Activated CD4-positive, alpha-beta T cell treated with anti-CD3 and anti-CD28 coated beads for 24 hours (primary cell): ENCODE measurements around the gene P4HA3.

ENCODE experiments used
- DNase-seq, 2 donors: peaks; one replicate each; pipeline ENCODE4 v3.0.0-alpha.2; 2020; ENCODE audit warnings: low read depth in 2 of 2

The P4HA3 gene

GRCh38 chr11:74267014-74267413 lies 44.4 kb downstream of the P4HA3 start:
- no peak for DNase-seq

- DNase-seq: no peak
These were observed 46.2 kb downstream of the P4HA3 start for GRCh38 chr11:74265256-74265655.

- no peak for DNase-seq
These were observed 48.7 kb downstream of the P4HA3 start for GRCh38 chr11:74262725-74263124.

GRCh38 chr11:74257959-74258553 lies 53.4 kb downstream of the P4HA3 start:
- DNase-seq: no peak

- no peak for DNase-seq
These were observed 54.9 kb downstream of the P4HA3 start for GRCh38 chr11:74256378-74257133.

- DNase-seq: peak; percentile 13 to 15
These were observed 55.6 kb downstream of the P4HA3 start for GRCh38 chr11:74255741-74256375.

- DNase-seq: no peak
These were observed 58.1 kb downstream of the P4HA3 start for GRCh38 chr11:74253361-74253760.

- DNase-seq: no peak
These were observed 61.9 kb downstream of the P4HA3 start for GRCh38 chr11:74249496-74249895.

- no peak for DNase-seq
These were observed 63.0 kb downstream of the P4HA3 start for GRCh38 chr11:74248469-74248868.

GRCh38 chr11:74238243-74238642 lies 73.2 kb downstream of the P4HA3 start:
- no peak for DNase-seq

GRCh38 chr11:74237541-74237940 lies 73.9 kb downstream of the P4HA3 start:
- DNase-seq: no peak

GRCh38 chr11:74235121-74235520 lies 76.3 kb downstream of the P4HA3 start:
- no peak for DNase-seq

- DNase-seq: no peak
These were observed 77.8 kb downstream of the P4HA3 start for GRCh38 chr11:74233683-74234082.

GRCh38 chr11:74232311-74232950 lies 79.0 kb downstream of the P4HA3 start:
- DNase-seq: no peak

- DNase-seq: no peak
These were observed 84.5 kb downstream of the P4HA3 start for GRCh38 chr11:74226907-74227306.

GRCh38 chr11:74225565-74225964 lies 85.9 kb downstream of the P4HA3 start:
- no peak for DNase-seq

GRCh38 chr11:74221816-74222215 lies 89.6 kb downstream of the P4HA3 start:
- DNase-seq: no peak

GRCh38 chr11:74220376-74220775 lies 91.1 kb downstream of the P4HA3 start:
- no peak for DNase-seq
